Ishikawa (cell line): ENCODE results near the gene UGT1A8.

ENCODE experiments used
- CREB1 ChIP-seq: IDR thresholded peaks from 2 replicates; pipeline ENCODE4 v1.6.1; 2012; ENCODE audit warnings: low read depth
- EP300 ChIP-seq: IDR thresholded peaks from 2 replicates; pipeline ENCODE4 v1.6.1; 2012; ENCODE audit warnings: borderline replicate concordance
- NFIC ChIP-seq: IDR thresholded peaks from 2 replicates; pipeline ENCODE4 v1.6.1; 2012
- REST ChIP-seq: IDR thresholded peaks from 2 replicates; pipeline ENCODE4 v1.6.1; 2012; ENCODE audit warnings: low read depth, mild to moderate bottlenecking
- TAF1 ChIP-seq: IDR thresholded peaks from 2 replicates; pipeline ENCODE4 v1.6.1; 2012; ENCODE audit warnings: low read depth, mild to moderate bottlenecking
- YY1 ChIP-seq: IDR thresholded peaks from 2 replicates; pipeline ENCODE4 v1.6.1; 2012; ENCODE audit warnings: low read depth

- TF ChIP-seq NFIC (no peak), TAF1 (no peak), CREB1 (no peak), EP300 (no peak), REST (no peak), YY1 (no peak)
These were observed 200.0 kb downstream of the UGT1A8 start for GRCh38 chr2:233817361-233817911.
